H1 (cell line): ENCODE results near the gene PIMREG. TPM values are rescaled to one million over a fixed set of nuclear protein-coding genes. Genes with fewer than 3 reads are reported as not detected.

ENCODE experiments used
- CTCF ChIA-PET: fragments of 300-600 bp; sonication (Branson Sonifier 250); formaldehyde crosslinking; loops from one replicate; lab custom pipeline; 2021; ENCODE audit not compliant: partially characterized antibody; lab: Charles Lee
- POLR2A ChIA-PET: fragments of 300-600 bp; sonication (Branson Sonifier 250); formaldehyde crosslinking; loops from one replicate; lab custom pipeline; 2021; ENCODE audit warnings: inconsistent platforms; ENCODE audit not compliant: partially characterized antibody; lab: Charles Lee
- DNase-seq, 2 experiments: peaks; one replicate each; pipeline versions ENCODE4 v3.0.0 to v3.0.0-alpha.2; 2010 to 2022; ENCODE audit warnings: low spot score in 2 of 2, low read depth in 1 of 2, mixed read lengths in 1 of 2
- FAIRE-seq: peaks from 2 replicates; lab custom pipeline; 2011; peaks lifted over from hg19 to GRCh38; lab: Jason Lieb, UNC
- H2AFZ ChIP-seq: 2 replicates; pipeline ENCODE4 v1.8.1; 2012; ENCODE audit warnings: low read length, inconsistent platforms
- H2AK5ac ChIP-seq: 2 replicates; pipeline ENCODE4 v1.6.1; 2013; ENCODE audit warnings: low read depth, low read length
- H2BK120ac ChIP-seq: replicated peaks from 2 replicates; pipeline ENCODE3; 2013; ENCODE audit warnings: low read depth, low read length, inconsistent platforms
- H2BK12ac ChIP-seq: 2 replicates; pipeline ENCODE4 v1.6.1; 2013; ENCODE audit warnings: low read depth, low read length
- H2BK15ac ChIP-seq: 2 replicates; pipeline ENCODE4 v1.6.1; 2013; ENCODE audit warnings: low read length
- H2BK20ac ChIP-seq: 2 replicates; pipeline ENCODE4 v1.6.1; 2013; ENCODE audit warnings: low read length
- H2BK5ac ChIP-seq: 2 replicates; pipeline ENCODE4 v1.6.1; 2013; ENCODE audit warnings: low read depth, low read length
- H3K14ac ChIP-seq: 2 replicates; pipeline ENCODE4 v1.6.1; 2013; ENCODE audit warnings: inconsistent platforms; ENCODE audit not compliant: insufficient read length
- H3K18ac ChIP-seq: 2 replicates; pipeline ENCODE4 v1.6.1; 2013; ENCODE audit warnings: low read length; ENCODE audit errors: extremely low read depth
- H3K23ac ChIP-seq: 2 replicates; pipeline ENCODE4 v1.6.1; 2013; ENCODE audit warnings: inconsistent platforms; ENCODE audit not compliant: insufficient read length
- H3K23me2 ChIP-seq: 2 replicates; pipeline ENCODE4 v1.6.1; 2013; ENCODE audit warnings: low read depth, low read length
- H3K27ac ChIP-seq: 2 replicates; pipeline ENCODE4 v1.6.1; 2011; ENCODE audit warnings: low read depth, low read length, inconsistent platforms
- H3K27me3 ChIP-seq, 4 experiments: replicated peaks in 1 of 4; 1 replicate in 1 of 4; 2 replicates in 3 of 4; pipeline versions ENCODE4 v1.6.1 to v1.8.1; 2011 to 2013; ENCODE audit warnings: low read length in 3 of 4, mild to moderate bottlenecking in 3 of 4, inconsistent platforms in 2 of 4, mixed read lengths in 2 of 4, moderate library complexity in 1 of 4; ENCODE audit not compliant: control insufficient read depth in 3 of 4, insufficient read depth in 3 of 4; ENCODE audit errors: extremely low read depth in 1 of 4
- H3K36me3 ChIP-seq, 4 experiments: 2 replicates each; pipeline versions ENCODE4 v1.6.1 to v1.8.1; 2011 to 2013; ENCODE audit warnings: mild to moderate bottlenecking in 4 of 4, low read length in 3 of 4, moderate library complexity in 2 of 4, control low read depth in 1 of 4, inconsistent platforms in 1 of 4; ENCODE audit not compliant: insufficient read depth in 4 of 4, control insufficient read depth in 2 of 4
- H3K4ac ChIP-seq: replicated peaks from 2 replicates; pipeline ENCODE3; 2013; ENCODE audit warnings: low read length, low read depth, mixed read lengths, inconsistent platforms; ENCODE audit not compliant: insufficient read length
- H3K4me1 ChIP-seq, 4 experiments: replicated peaks in 1 of 4; 1 replicate in 1 of 4; 2 replicates in 3 of 4; pipeline versions ENCODE4 v1.6.1 to v1.8.1; 2011 to 2013; ENCODE audit warnings: low read length in 3 of 4, inconsistent platforms in 2 of 4, mixed read lengths in 1 of 4; ENCODE audit not compliant: insufficient read depth in 4 of 4, control insufficient read depth in 3 of 4
- H3K4me2 ChIP-seq, 2 experiments: 2 replicates each; pipeline versions ENCODE4 v1.6.1 to v1.8.1; 2011 to 2013; ENCODE audit warnings: low read depth in 2 of 2, low read length in 2 of 2, control low read depth in 1 of 2, inconsistent platforms in 1 of 2, mild to moderate bottlenecking in 1 of 2; ENCODE audit not compliant: insufficient read depth in 1 of 2
- H3K4me3 ChIP-seq, 4 experiments: fragments of 200-600, 300-600 bp in 1 of 4; sonication (generic), shearing (Covaris generic), sonication (Bioruptor Twin) in 1 of 4; 2 replicates each; pipeline versions ENCODE4 v1.5.1 to v1.8.1; 2011 to 2016; ENCODE audit warnings: low read length in 4 of 4, low read depth in 3 of 4, control low read depth in 2 of 4, inconsistent platforms in 2 of 4, mild to moderate bottlenecking in 2 of 4, mixed read lengths in 1 of 4, moderate library complexity in 1 of 4; ENCODE audit not compliant: insufficient read depth in 2 of 4; ENCODE audit errors: extremely low read depth in 1 of 4
- H3K56ac ChIP-seq: replicated peaks from 2 replicates; pipeline ENCODE3; 2013; ENCODE audit warnings: low read depth, mild to moderate bottlenecking, mixed read lengths, low read length, inconsistent platforms; ENCODE audit not compliant: insufficient read length
- H3K79me1 ChIP-seq: 2 replicates; pipeline ENCODE4 v1.6.1; 2013; ENCODE audit warnings: low read depth, low read length, control low read depth
- H3K79me2 ChIP-seq, 2 experiments: 2 replicates each; pipeline versions ENCODE4 v1.6.1 to v1.8.1; 2012 to 2013; ENCODE audit warnings: low read length in 2 of 2, mild to moderate bottlenecking in 2 of 2, inconsistent platforms in 1 of 2; ENCODE audit not compliant: insufficient read depth in 2 of 2, control insufficient read depth in 1 of 2
- H3K9ac ChIP-seq, 4 experiments: replicated peaks in 1 of 4; 1 replicate in 1 of 4; 2 replicates in 3 of 4; pipeline versions ENCODE4 v1.6.1 to v1.8.1; 2011 to 2013; ENCODE audit warnings: low read depth in 3 of 4, low read length in 3 of 4, control low read depth in 2 of 4, mild to moderate bottlenecking in 2 of 4, moderate library complexity in 2 of 4, inconsistent platforms in 1 of 4; ENCODE audit errors: extremely low read depth in 1 of 4
- H3K9me3 ChIP-seq, 2 experiments: 2 replicates each; pipeline versions ENCODE4 v1.6.1 to v1.8.1; 2012 to 2013; ENCODE audit warnings: mild to moderate bottlenecking in 2 of 2, moderate library complexity in 2 of 2, control low read depth in 1 of 2, inconsistent platforms in 1 of 2, low read depth in 1 of 2, low read length in 1 of 2, mixed read lengths in 1 of 2; ENCODE audit not compliant: insufficient read depth in 2 of 2
- H4K20me1 ChIP-seq, 2 experiments: replicated peaks in 1 of 2; 2 replicates each; pipeline versions ENCODE3 to v1.8.1; 2011 to 2013; ENCODE audit warnings: inconsistent platforms in 2 of 2, low read length in 2 of 2, mild to moderate bottlenecking in 1 of 2; ENCODE audit not compliant: insufficient read depth in 2 of 2, control insufficient read depth in 1 of 2
- H4K5ac ChIP-seq: 2 replicates; pipeline ENCODE4 v1.6.1; 2013; ENCODE audit warnings: low read length, low read depth, mixed read lengths, inconsistent platforms; ENCODE audit not compliant: insufficient read length
- H4K8ac ChIP-seq: 2 replicates; pipeline ENCODE4 v1.8.0; 2013; ENCODE audit warnings: mild to moderate bottlenecking, moderate library complexity, low read length, inconsistent platforms; ENCODE audit not compliant: insufficient read depth; ENCODE audit errors: extremely low read depth
- H4K91ac ChIP-seq: replicated peaks from 2 replicates; pipeline ENCODE3; 2013; ENCODE audit warnings: low read length, mixed read lengths, inconsistent platforms; ENCODE audit not compliant: insufficient read length
- BCL11A ChIP-seq, 2 experiments: IDR thresholded peaks; one replicate each; pipeline ENCODE4 v1.6.1; 2011; ENCODE audit warnings: low read depth in 2 of 2, low read length in 2 of 2, mild to moderate bottlenecking in 2 of 2
- EZH2 ChIP-seq: fragments of 200-600 bp; sonication (generic); IDR thresholded peaks from 2 replicates; pipeline ENCODE4 v1.7.1; 2012; ENCODE audit warnings: low read depth, mild to moderate bottlenecking, moderate library complexity, low read length, inconsistent platforms; ENCODE audit not compliant: severe bottlenecking
- POLR2A ChIP-seq, 2 experiments: IDR thresholded peaks; 1 replicate in 1 of 2; 2 replicates in 1 of 2; pipeline ENCODE4 v1.6.1; 2011; ENCODE audit warnings: low read depth in 2 of 2, low read length in 2 of 2, mild to moderate bottlenecking in 2 of 2; ENCODE audit errors: control extremely low read depth in 1 of 2
- WGBS, 2 experiments: shearing (Covaris generic) in 1 of 2; methylation state at CpG; one replicate each; pipeline versions ENCODE4 v1.1.6 to v1.1.7; 2013 to 2015; ENCODE audit warnings: low lambda C conversion rate in 2 of 2, mixed read lengths in 2 of 2, inconsistent platforms in 1 of 2, low coverage in 1 of 2, missing lambda C conversion rate in 1 of 2; ENCODE audit not compliant: insufficient replicate concordance in 2 of 2, insufficient coverage in 1 of 2, insufficient read length in 1 of 2; ENCODE audit errors: extremely low coverage in 1 of 2, missing lambda C conversion rate in 1 of 2; 5-methylcytosine and 5-hydroxymethylcytosine counted together
- polyA plus RNA-seq, 7 experiments: library from polyadenylated mRNA; depleted of rRNA in 3 of 7; stranded (reverse) in 5 of 7; unstranded in 2 of 7; fragments of >200 nt in 5 of 7; fragments of 200-250 nt in 2 of 7; gene quantifications; 1 replicate in 5 of 7; 2 replicates in 1 of 7; 4 replicates in 1 of 7; pipeline versions ENCODE4 v1.2.1 to v1.2.3, GENCODE V29; 2011 to 2013; ENCODE audit warnings: missing spikeins in 2 of 7, mixed read lengths in 2 of 7
- total RNA-seq: library from RNA; stranded (reverse); fragmentation: NEBNext Ultra II Directional; extraction: Animal tissue kit (Norgen Biotek cat#: 25700); gene quantifications from 2 replicates; pipeline ENCODE4 v1.2.1, GENCODE V29; 2021

PIMREG gene
- total and polyA plus RNA-seq, 2 of the 8 experiments (the other 6 are each of a cell fraction or from before 2014, with no cell fraction given): 133 to 148 TPM

GRCh38 chr17:6475411-6475810 lies 31.2 kb downstream of the PIMREG start:
- Histone ChIP-seq H3K79me1 (no peaks in the 10 kb centered on the region), H3K4ac (no peak overlapping the region), H3K9me3 (no peaks in the 10 kb centered on the region), H2AFZ (no peak overlapping the region), H2AK5ac (no peak overlapping the region), H3K9ac (no peak overlapping the region), H4K91ac (no peak overlapping the region), H3K23ac (no peak overlapping the region), H3K18ac (no peak overlapping the region)
- POLR2A ChIA-PET: interaction anchor here (0.9 to 1.0 kb wide), 2 partner anchors 12 to 16 kb away, joined by 3 read pairs; no protein-coding TSS in a partner anchor
- no peak for FAIRE-seq
- TF ChIP-seq BCL11A (IDR thresholded peaks at IDR 0.05; ENCODE audit: low read depth in 2 of 2, low read length in 2 of 2) (no peak), EZH2 (no peak), POLR2A (IDR thresholded peaks at IDR 0.05; ENCODE audit: control extremely low read depth in 1 of 2, low read depth in 2 of 2, low read length in 2 of 2) (no peak)
- TF ChIP-seq, all 59 proteins: peak for 0
- H3K4me1 ChIP-seq: peaks cover 0 to 14% (median 9%) of the 10 kb centered on the region in 4 experiments; a peak in 4 of 7 replicates
- no peaks in the 10 kb centered on the region for H3K79me2 ChIP-seq
- H2BK15ac ChIP-seq: no peak overlapping the region
- CTCF ChIA-PET: interaction anchor here (0.5 to 6.4 kb wide), 6 partner anchors 9 to 129 kb away, joined by 3 to 68 read pairs (median 6); no protein-coding TSS in a partner anchor
- H3K27me3 ChIP-seq: no peaks in the 10 kb centered on the region
- no peak overlapping the region for H2BK12ac ChIP-seq
- H3K56ac ChIP-seq: no peak overlapping the region
- H3K4me3 ChIP-seq: no peak overlapping the region
- no peaks in the 10 kb centered on the region for H3K23me2 ChIP-seq
- no peak for DNase-seq
- H3K36me3 ChIP-seq: no peaks in the 10 kb centered on the region
- H4K20me1 ChIP-seq: no peaks in the 10 kb centered on the region
- no peak overlapping the region for H4K8ac ChIP-seq
- no peak overlapping the region for H2BK20ac ChIP-seq
- H2BK120ac ChIP-seq: no peak overlapping the region
- H3K4me2 ChIP-seq: no peak overlapping the region
- no peak overlapping the region for H4K5ac ChIP-seq
- 81% methylated on average over 4 of the region's 4 CpGs; no CpG with 5 or more reads in 1 of the 2 experiments for WGBS, 2 experiments
- no peak overlapping the region for H3K14ac ChIP-seq
- no peak overlapping the region for H3K27ac ChIP-seq
- H2BK5ac ChIP-seq: no peak overlapping the region
